ENCODE data around the gene PCED1A.

The PCED1A gene

DNA sequence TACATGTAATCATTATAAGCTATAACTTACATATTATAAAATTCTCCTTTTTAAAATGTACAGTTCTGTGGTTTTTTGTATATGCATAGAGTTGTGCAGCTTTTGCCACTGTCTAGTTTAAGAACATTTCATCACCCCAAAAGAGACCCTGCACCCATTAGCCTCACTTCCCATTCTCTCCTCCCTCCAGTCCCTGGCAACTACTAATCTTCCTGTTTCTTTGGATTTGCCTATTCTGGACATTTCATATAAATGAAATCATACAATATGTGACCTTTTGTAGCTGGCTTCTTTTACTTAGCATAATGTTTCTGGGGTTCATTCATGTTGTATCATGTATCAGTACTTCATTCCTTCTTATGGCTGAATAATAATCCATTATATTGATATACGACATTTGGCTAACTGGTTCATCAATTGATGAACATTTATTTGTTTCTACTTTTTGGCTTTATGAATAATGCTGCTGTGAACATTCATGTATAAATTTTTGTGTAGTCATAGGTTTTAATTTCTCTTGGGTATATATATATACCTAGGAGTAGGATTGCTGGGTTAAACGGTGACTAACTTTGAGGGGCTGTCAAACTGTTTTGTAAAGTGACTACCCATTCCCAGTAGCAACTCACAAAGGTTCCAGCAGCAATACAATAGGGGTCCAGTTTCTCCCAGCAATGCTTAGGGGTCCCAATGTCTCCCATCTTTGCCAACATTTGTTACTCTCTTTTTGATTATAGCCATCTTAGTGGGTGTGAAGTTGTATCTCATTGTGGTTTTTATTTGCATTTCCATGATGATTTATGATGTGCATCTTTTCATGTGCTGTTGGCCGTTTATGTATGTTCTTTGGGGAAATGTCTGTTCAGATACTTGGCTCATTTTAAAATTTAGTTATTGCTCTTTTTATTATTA is 43.5 kb upstream of the PCED1A start:
- intact Hi-C loops (cut with DNase I; ENCODE audit: low total_unique reads) = no loop called here
- DNase-seq = no peak
- no peaks in the 10 kb centered on the region for H3K36me3 ChIP-seq

DNA sequence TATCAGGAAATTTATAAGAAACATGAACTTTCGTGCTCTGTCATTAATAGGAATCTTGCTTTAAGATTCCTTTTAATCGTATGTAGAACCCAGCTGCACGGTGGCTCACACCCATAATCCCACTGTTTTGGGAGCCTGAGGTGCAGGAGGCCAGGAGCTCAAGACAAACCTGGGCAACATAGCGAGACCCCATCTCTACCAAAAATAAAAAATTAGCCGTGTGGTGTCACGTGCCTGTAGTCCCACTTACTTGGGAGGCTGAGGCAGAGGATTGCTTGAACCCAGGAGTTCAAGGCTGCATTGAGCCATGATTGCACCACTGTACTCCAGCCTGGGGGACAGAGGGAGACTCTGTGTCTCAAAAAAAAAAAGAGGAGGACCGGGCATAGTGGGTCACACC is 40.2 kb upstream of the PCED1A start:
- DNase-seq = no peak
- Histone ChIP-seq H3K9me3 (no peaks in the 10 kb centered on the region), H3K36me3 (no peaks in the 10 kb centered on the region), H3K27ac (no peak overlapping the region), H3K27me3 (no peaks in the 10 kb centered on the region), H3K4me3 (no peak overlapping the region), H3K4me1 (peaks cover 0 to 11% (median 8%) of the 10 kb centered on the region in 4 donors)
- intact Hi-C loops (cut with DNase I; ENCODE audit: low total_unique reads) = no loop called here
- TF ChIP-seq, protein P1, sequence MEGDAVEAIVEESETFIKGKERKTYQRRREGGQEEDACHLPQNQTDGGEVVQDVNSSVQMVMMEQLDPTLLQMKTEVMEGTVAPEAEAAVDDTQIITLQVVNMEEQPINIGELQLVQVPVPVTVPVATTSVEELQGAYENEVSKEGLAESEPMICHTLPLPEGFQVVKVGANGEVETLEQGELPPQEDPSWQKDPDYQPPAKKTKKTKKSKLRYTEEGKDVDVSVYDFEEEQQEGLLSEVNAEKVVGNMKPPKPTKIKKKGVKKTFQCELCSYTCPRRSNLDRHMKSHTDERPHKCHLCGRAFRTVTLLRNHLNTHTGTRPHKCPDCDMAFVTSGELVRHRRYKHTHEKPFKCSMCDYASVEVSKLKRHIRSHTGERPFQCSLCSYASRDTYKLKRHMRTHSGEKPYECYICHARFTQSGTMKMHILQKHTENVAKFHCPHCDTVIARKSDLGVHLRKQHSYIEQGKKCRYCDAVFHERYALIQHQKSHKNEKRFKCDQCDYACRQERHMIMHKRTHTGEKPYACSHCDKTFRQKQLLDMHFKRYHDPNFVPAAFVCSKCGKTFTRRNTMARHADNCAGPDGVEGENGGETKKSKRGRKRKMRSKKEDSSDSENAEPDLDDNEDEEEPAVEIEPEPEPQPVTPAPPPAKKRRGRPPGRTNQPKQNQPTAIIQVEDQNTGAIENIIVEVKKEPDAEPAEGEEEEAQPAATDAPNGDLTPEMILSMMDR (IDR thresholded peaks at IDR 0.05) = no peak

More for the DNA sequence above, 43.5 kb upstream of the PCED1A start:
- no peak overlapping the region for H3K27ac ChIP-seq
- no peaks in the 10 kb centered on the region for H3K27me3 ChIP-seq
- H3K4me3 ChIP-seq = no peak overlapping the region
- H3K4me1 ChIP-seq = no peaks in the 10 kb centered on the region
- TF ChIP-seq, protein P1 (IDR thresholded peaks at IDR 0.05) = no peak
- no peaks in the 10 kb centered on the region for H3K9me3 ChIP-seq

DNA sequence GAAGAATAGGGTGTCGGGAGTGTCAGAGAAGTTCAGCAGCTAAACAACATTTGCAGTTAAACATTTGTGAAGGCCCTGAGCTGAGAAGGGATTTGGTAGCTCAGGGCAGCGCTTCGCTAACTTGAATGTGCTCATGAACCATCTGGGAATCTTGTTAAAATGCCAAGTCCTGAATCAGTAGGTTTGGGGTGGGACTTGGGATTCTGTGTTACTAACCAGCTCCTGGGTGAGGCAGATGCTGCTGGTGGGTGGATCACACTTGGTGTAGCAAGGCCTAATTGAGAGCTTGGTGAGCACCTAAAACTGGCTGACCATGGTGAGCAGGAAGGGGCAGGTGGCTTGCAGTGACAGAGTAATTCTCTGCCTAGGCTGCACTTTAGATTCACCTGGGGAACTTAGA is 38.7 kb upstream of the PCED1A start:
- Histone ChIP-seq H3K4me3 (no peak overlapping the region), H3K36me3 (no peaks in the 10 kb centered on the region), H3K9me3 (no peaks in the 10 kb centered on the region), H3K27me3 (no peaks in the 10 kb centered on the region), H3K27ac (no peak overlapping the region), H3K4me1 (peaks cover 0 to 25% (median 21%) of the 10 kb centered on the region in 4 donors)
- TF ChIP-seq, protein P1 (IDR thresholded peaks at IDR 0.05) = no peak
- intact Hi-C loops (cut with DNase I; ENCODE audit: low total_unique reads) = loop anchor here (10.0 kb wide), 1 partner anchor 184 kb away; the partner anchor contains the start of gene EBF4
- DNase-seq = no peak

DNA sequence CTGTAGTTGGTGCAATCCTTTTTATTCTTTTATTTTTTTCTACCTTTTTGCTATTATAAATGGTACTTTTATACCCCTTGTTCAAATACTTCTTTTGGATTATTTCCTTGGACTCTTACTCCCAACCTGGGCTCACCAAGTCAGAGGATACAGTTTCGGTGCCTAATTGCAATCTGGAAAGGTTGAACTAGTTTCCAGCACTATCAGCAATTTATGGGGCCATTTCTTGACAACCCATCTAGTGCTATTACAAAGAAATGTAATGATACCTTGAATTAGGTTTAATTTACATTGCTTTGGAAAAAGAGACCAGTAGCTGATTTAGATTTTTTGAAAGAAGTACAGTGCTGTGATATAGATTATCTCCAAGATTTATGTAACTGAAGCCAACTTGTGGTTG is 38.1 kb upstream of the PCED1A start:
- H3K27ac ChIP-seq = no peak overlapping the region
- no peaks in the 10 kb centered on the region for H3K36me3 ChIP-seq
- H3K4me3 ChIP-seq = no peak overlapping the region
- no peaks in the 10 kb centered on the region for H3K9me3 ChIP-seq
- no peaks in the 10 kb centered on the region for H3K27me3 ChIP-seq
- peaks cover 0 to 25% (median 21%) of the 10 kb centered on the region in 4 donors for H3K4me1 ChIP-seq
- no peak for DNase-seq
- TF ChIP-seq, protein P1 (IDR thresholded peaks at IDR 0.05) = no peak
- intact Hi-C loops (cut with DNase I; ENCODE audit: low total_unique reads) = loop anchor here (10.0 kb wide), 1 partner anchor 184 kb away; the partner anchor contains the start of gene EBF4

DNA sequence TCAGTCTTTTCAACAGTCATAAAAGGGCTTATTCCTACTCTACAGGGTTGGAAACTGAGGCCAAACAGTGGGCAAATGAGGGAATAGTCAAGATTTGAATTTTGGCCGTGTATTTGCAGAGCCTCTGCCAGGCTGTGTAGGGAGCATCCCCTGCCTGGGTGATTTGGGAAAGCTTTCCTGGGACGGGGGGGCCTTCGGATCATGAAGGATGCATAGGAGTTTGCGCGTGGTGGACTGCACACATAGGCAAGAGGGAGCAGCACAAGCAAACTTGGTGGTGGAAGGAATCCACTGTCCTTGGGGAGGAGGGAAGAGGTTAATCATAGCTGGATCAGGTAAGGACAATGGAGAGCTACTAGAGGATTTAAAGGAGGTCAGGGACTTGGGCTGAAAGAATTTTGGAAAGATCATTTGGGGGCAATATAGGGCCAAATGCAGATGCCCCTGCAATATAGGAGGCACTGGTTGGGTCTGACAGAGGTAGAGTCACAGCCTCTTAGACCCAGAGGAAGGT is 35.3 kb upstream of the PCED1A start:
- no peaks in the 10 kb centered on the region for H3K36me3 ChIP-seq
- peaks cover 0 to 9% of the 10 kb centered on the region in 2 donors for H3K27me3 ChIP-seq
- intact Hi-C loops (cut with DNase I; ENCODE audit: low total_unique reads) = loop anchor here (10.0 kb wide), 1 partner anchor 181 kb away; the partner anchor contains the start of gene EBF4
- no peak overlapping the region for H3K27ac ChIP-seq
- DNase-seq = no peak
- H3K4me3 ChIP-seq = no peak overlapping the region
- peaks cover 0 to 46% (median 39%) of the 10 kb centered on the region in 4 donors for H3K4me1 ChIP-seq
- H3K9me3 ChIP-seq = no peaks in the 10 kb centered on the region
- TF ChIP-seq, protein P1 (IDR thresholded peaks at IDR 0.05) = no peak

Data from tibial artery (tissue), 4 donors.